Keratinocyte (primary cell): ENCODE data around the gene CREB3L2. TPM values are rescaled to one million over a fixed set of nuclear protein-coding genes. Genes with fewer than 3 reads are reported as not detected.

Source experiments
- DNase-seq: peaks from one replicate; pipeline ENCODE4 v3.0.0-alpha.2; 2011; ENCODE audit warnings: low read depth, missing footprints, low spot score
- FAIRE-seq: peaks from 2 replicates; lab custom pipeline; 2011; peaks lifted over from hg19 to GRCh38; lab: Jason Lieb, UNC
- H2AFZ ChIP-seq: 2 replicates; pipeline ENCODE4 v1.6.0; 2012; ENCODE audit warnings: low read length, control low read depth, inconsistent platforms; ENCODE audit not compliant: control insufficient read depth
- H3K27ac ChIP-seq: 2 replicates; pipeline ENCODE4 v1.5.1; 2011; ENCODE audit warnings: low read length; ENCODE audit not compliant: control insufficient read depth, insufficient read depth
- H3K27me3 ChIP-seq: 3 replicates; pipeline ENCODE4 v1.6.0; 2011; ENCODE audit warnings: low read length; ENCODE audit not compliant: control insufficient read depth, insufficient read depth; ENCODE audit errors: extremely low read depth
- H3K36me3 ChIP-seq, 2 experiments: 2 replicates in 1 of 2; 3 replicates in 1 of 2; pipeline ENCODE4 v1.5.1; 2011; ENCODE audit warnings: low read length in 2 of 2, mild to moderate bottlenecking in 1 of 2; ENCODE audit not compliant: control insufficient read depth in 2 of 2, insufficient read depth in 2 of 2; ENCODE audit errors: extremely low read depth in 1 of 2
- H3K4me1 ChIP-seq: 3 replicates; pipeline ENCODE4 v1.5.1; 2011; ENCODE audit warnings: low read length; ENCODE audit not compliant: control insufficient read depth, insufficient read depth; ENCODE audit errors: extremely low read depth
- H3K4me2 ChIP-seq: 3 replicates; pipeline ENCODE4 v1.6.0; 2011; ENCODE audit warnings: low read depth, low read length; ENCODE audit not compliant: control insufficient read depth, insufficient read depth; ENCODE audit errors: extremely low read depth
- H3K4me3 ChIP-seq, 3 experiments: fragments of 200-600 bp in 1 of 3; sonication (generic) in 1 of 3; 2 replicates in 2 of 3; 3 replicates in 1 of 3; pipeline ENCODE4 v1.5.1; 2011 to 2016; ENCODE audit warnings: low read length in 3 of 3, mild to moderate bottlenecking in 3 of 3, control low read depth in 2 of 3, inconsistent platforms in 1 of 3, low read depth in 1 of 3, mixed read lengths in 1 of 3, mixed run types in 1 of 3, moderate library complexity in 1 of 3; ENCODE audit not compliant: control insufficient read depth in 2 of 3, insufficient read depth in 2 of 3; ENCODE audit errors: extremely low read depth in 1 of 3
- H3K79me2 ChIP-seq: 2 replicates; pipeline ENCODE4 v1.6.0; 2012; ENCODE audit warnings: low read length; ENCODE audit not compliant: control insufficient read depth, insufficient read depth
- H3K9ac ChIP-seq: 3 replicates; pipeline ENCODE4 v1.6.0; 2011; ENCODE audit warnings: low read length; ENCODE audit not compliant: control insufficient read depth, insufficient read depth; ENCODE audit errors: extremely low read depth
- H3K9me1 ChIP-seq: 3 replicates; pipeline ENCODE4 v1.6.0; 2011; ENCODE audit warnings: low read length; ENCODE audit not compliant: control insufficient read depth, insufficient read depth; ENCODE audit errors: extremely low read depth
- H3K9me3 ChIP-seq: 2 replicates; pipeline ENCODE4 v1.5.1; 2012; ENCODE audit warnings: low read depth, low read length; ENCODE audit not compliant: control insufficient read depth
- H4K20me1 ChIP-seq: 3 replicates; pipeline ENCODE4 v1.6.0; 2011; ENCODE audit warnings: low read length; ENCODE audit not compliant: control insufficient read depth, insufficient read depth; ENCODE audit errors: extremely low read depth
- EZH2 ChIP-seq: IDR thresholded peaks from one replicate; pipeline ENCODE4 v1.6.1; 2012; ENCODE audit warnings: inconsistent platforms, mild to moderate bottlenecking, low read length, moderate library complexity
- dilution Hi-C: fragments of 300-500 bp; cut with MboI; formaldehyde crosslinking; loops from one replicate; pipeline ENCODE4 v1.7.0; 2020; ENCODE audit warnings: low sequenced_read_pairs; ENCODE audit not compliant: extremely low pct_ligation_motif_present
- polyA plus RNA-seq, 5 experiments: library from polyadenylated mRNA; depleted of rRNA in 3 of 5; stranded (reverse) in 3 of 5; stranded (forward) in 1 of 5; unstranded in 1 of 5; fragments of >200 nt; gene quantifications; 1 replicate in 1 of 5; 2 replicates in 3 of 5; 3 replicates in 1 of 5; pipeline versions ENCODE4 v1.2.1 to v1.2.3, GENCODE V29; 2011 to 2012; ENCODE audit warnings: missing spikeins in 2 of 5, low read depth in 1 of 5, low replicate concordance in 1 of 5
- TF ChIP-seq, protein P1 (sequence below), 3 experiments: IDR thresholded peaks in 1 of 3; conservative IDR thresholded peaks in 1 of 3; optimal IDR thresholded peaks in 1 of 3; 2 replicates in 2 of 3; 3 replicates in 1 of 3; pipeline versions ENCODE3 to v1.5.1; 2011; ENCODE audit warnings: low read length in 3 of 3, mild to moderate bottlenecking in 3 of 3, moderate library complexity in 2 of 3, control low read depth in 1 of 3, inconsistent platforms in 1 of 3; ENCODE audit not compliant: insufficient read depth in 2 of 3; ENCODE audit errors: extremely low read depth in 1 of 3

Gene CREB3L2
- polyA plus RNA-seq, 1 donor (not counting 4 experiments of a cell fraction or from before 2014, with no cell fraction given) = 12.8 TPM

DNA sequence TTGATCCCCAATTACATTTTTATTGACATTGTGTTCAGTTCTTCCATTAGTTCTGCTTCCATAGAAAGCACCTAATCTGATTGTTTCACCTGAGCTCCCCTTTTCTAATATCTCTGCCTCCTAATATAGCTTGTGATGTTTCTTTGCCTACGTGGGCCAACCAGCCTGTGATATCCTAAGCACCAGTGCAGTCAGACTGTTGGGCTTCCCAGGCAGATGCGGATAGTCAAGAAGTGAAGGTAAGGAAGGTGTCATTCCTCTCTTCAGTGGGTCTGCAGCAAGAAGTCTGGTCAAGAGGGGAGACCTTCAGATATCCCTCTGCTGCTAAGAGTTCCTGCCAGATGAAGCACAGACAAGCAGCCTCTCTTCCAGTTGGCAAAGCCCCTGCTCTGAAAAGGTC, 138.9 kb downstream of the CREB3L2 start:
- Histone ChIP-seq H3K9me1 (no peaks in the 10 kb centered on the region), H3K9me3 (no peaks in the 10 kb centered on the region), H3K27ac (no peak overlapping the region), H3K4me2 (no peak overlapping the region), H3K27me3 (no peaks in the 10 kb centered on the region), H3K79me2 (no peaks in the 10 kb centered on the region), H3K4me1 (no peaks in the 10 kb centered on the region), H3K9ac (no peak overlapping the region), H3K36me3 (peaks cover 1 to 6% of the 10 kb centered on the region in 2 experiments), H2AFZ (no peak overlapping the region), H3K4me3 (no peak overlapping the region), H4K20me1 (no peaks in the 10 kb centered on the region)
- DNase-seq (no peak), FAIRE-seq (no peak)
- TF ChIP-seq EZH2 = no peak
- TF ChIP-seq, protein P1, sequence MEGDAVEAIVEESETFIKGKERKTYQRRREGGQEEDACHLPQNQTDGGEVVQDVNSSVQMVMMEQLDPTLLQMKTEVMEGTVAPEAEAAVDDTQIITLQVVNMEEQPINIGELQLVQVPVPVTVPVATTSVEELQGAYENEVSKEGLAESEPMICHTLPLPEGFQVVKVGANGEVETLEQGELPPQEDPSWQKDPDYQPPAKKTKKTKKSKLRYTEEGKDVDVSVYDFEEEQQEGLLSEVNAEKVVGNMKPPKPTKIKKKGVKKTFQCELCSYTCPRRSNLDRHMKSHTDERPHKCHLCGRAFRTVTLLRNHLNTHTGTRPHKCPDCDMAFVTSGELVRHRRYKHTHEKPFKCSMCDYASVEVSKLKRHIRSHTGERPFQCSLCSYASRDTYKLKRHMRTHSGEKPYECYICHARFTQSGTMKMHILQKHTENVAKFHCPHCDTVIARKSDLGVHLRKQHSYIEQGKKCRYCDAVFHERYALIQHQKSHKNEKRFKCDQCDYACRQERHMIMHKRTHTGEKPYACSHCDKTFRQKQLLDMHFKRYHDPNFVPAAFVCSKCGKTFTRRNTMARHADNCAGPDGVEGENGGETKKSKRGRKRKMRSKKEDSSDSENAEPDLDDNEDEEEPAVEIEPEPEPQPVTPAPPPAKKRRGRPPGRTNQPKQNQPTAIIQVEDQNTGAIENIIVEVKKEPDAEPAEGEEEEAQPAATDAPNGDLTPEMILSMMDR (optimal IDR thresholded peaks at IDR 0.05 in 1 of 3, IDR thresholded peaks at IDR 0.05 in 1 of 3, conservative IDR thresholded peaks at IDR 0.05 in 1 of 3; ENCODE audit: extremely low read depth in 1 of 3, insufficient read depth in 2 of 3, low read length in 3 of 3) = no peak
- dilution Hi-C loops = no loop called here

DNA sequence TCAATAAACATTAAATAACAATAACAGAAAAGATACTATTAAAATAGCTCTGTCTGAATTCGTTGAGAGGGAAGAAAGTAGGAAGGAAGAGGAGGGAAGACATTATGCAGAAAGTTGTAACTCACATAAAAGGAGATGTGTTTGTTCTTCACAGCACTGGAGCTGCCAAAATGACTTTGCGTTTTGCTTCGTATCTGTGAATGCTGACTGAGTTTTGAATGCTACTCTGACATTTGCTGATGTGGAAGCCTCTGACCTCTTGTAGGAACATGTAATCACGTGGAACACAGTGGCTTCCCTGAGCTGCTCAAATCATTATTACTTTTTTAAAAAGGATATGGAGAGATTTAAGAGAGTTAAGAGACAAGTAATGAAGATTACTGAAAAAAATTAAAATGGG, 139.5 kb downstream of the CREB3L2 start:
- Histone ChIP-seq H3K4me1 (no peaks in the 10 kb centered on the region), H3K36me3 (peaks cover 1 to 2% of the 10 kb centered on the region in 2 experiments), H3K27ac (no peak overlapping the region), H3K4me3 (no peak overlapping the region), H3K79me2 (no peaks in the 10 kb centered on the region), H3K9ac (no peak overlapping the region), H3K4me2 (no peak overlapping the region), H3K9me1 (no peaks in the 10 kb centered on the region), H4K20me1 (no peaks in the 10 kb centered on the region), H3K9me3 (no peaks in the 10 kb centered on the region), H2AFZ (no peak overlapping the region), H3K27me3 (no peaks in the 10 kb centered on the region)
- TF ChIP-seq, protein P1 (optimal IDR thresholded peaks at IDR 0.05 in 1 of 3, IDR thresholded peaks at IDR 0.05 in 1 of 3, conservative IDR thresholded peaks at IDR 0.05 in 1 of 3; ENCODE audit: extremely low read depth in 1 of 3, insufficient read depth in 2 of 3, low read length in 3 of 3) = no peak
- no peak for TF ChIP-seq EZH2
- dilution Hi-C loops = no loop called here
- FAIRE-seq (no peak), DNase-seq (no peak)
